NCI-H524 (cell line): ENCODE results near the gene ARL5B.

ENCODE experiments used
- DNase-seq, 2 experiments: peaks; one replicate each; lab custom pipeline; 2025; lab: John Stamatoyannopoulos, UW

ARL5B gene

DNA sequence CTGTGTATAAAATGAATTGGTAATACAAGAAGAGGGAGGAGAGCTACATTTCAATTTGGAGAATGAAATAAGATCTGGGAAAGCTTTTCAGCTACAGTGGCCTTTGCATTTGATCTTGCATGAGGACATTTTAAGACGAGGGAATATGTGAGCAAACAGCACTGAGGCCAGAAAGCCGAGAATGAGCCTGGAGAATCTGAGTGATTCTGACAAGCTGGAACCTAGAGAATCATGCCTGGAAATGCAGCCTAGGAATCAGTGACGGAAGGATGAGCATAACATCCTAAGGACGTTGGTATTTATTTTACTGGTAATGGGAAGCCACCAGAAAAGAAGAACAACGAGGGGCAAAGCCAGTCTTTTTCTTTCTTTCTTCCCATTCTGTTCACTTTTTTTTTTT, 44.3 kb downstream of the ARL5B start:
- DNase-seq, result no peak

DNA sequence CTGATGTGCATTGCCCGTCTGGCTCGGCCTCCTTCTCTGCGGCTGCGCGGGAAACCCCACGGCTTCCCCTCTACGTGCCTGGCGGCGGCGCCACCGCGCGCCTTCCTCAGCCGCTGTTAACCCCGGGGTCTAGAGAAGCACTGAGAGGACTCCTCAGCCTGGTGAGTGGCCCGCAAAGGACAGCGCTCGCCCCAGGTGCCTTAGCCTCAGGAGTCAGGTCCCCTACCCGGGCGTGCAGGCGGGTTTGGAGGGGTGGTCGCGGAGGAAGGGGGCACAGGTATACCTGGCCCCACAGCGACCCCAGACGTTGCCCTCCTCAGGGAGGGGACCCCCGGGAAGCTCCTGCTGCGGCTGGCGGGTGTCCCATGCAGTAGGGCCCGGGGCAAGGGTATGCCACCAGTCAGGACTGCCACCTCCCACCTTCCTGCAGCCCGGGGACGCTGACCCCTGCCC, 51.0 kb downstream of the ARL5B start:
- no peak for DNase-seq

DNA sequence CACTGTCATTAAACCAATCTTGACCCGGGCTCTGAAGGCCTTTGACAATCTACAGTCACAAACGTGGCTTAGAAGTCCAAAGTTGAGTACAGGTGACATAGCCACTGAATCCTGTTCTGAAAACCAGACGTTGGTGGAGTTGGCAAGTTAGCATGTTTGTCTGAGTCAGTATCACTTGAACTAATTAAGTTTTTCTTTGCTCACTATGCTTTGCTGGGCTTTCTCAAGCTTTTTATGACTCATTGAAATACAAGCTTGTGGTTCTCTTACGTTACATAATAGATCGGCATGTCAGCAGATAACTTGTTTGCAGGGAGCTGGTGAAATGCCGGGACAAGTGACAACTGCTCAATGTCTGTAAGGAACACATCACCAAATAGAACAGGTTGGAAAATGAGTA, 53.8 kb downstream of the ARL5B start:
- DNase-seq, result no peak

DNA sequence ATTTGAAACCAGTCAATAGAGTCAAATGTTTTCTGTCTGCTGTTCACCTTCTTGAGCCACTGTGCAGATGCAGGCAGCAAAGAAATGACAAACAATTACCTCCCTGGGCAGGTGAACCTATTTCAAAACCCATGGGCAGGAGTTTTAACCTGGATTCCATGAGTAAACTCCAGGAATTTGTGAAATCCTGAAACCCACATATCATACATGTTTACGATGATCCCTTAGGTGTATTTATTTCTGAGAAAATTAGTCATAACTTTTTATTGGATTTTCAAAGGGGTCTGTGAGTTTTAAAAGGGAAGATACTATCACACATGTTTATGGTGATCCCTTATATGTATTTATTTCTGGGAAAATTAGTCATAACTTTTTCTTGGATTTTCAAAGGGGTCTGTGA, 59.8 kb downstream of the ARL5B start:
- DNase-seq, result no peak

DNA sequence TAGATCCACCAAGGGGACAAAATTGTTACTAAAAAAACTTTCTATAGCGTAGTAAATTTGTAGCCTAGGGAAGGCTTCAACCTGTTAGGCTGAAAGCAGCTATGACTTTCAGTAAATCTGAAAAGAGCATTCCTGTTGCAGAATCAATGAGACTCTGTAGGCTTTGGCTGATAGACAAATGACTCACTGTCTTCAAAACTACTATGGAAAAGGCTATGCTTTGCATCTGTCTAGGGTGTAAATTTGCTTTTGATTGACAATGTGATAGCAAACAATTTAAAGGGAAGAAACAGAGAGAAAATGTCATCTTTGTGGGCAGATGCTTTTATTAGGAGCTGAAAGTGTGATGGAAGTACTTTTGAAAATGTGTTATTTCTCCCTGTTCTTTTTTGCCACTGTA, 60.6 kb downstream of the ARL5B start:
- DNase-seq, result no peak

DNA sequence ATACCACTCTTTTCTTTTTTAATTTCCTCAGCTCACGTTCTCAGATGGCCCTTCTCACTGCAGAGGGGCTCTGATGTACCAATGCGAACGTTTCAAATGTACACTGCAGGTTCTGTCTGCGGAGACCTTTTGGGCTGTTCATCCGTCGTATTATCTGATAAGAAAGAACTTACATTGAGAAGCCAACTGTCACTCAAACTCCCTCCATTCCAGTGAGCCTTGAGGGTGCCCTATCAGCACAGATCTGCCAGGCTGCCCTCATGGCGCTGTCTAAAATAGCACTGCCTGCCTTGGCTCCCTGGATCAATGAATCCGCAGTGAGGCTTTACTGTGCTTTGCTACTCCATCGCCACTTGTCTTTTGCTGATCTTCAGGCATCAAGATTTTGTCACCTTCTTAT, 61.8 kb downstream of the ARL5B start:
- no peak for DNase-seq

DNA sequence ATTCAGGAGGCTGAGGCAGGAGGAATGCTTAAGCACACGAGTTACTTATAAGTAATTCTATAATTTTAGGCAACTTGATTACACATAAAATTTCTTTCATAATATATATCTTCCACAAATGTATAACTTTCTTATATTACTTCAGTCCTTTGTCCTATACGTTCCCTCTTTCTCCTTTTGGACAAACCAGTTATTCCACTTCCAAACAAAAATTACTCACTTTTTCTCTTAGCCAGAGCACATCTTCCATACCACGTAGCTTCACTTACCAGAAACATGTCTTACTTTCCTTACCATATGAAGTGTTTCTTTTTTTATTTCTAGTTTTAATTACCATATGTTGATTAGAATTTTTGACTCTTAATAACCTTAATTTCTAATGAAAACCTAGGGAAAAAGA, 64.6 kb downstream of the ARL5B start:
- DNase-seq, result no peak
